ENCODE measurements around the gene SCRT2.
"Not testable (repeated sequence)": the region's sequence is repeated elsewhere in the genome, so short reads cannot be mapped to it uniquely, and the experiment has no call there.

Gene SCRT2

GRCh38 chr20:699811-700338 is 24.3 kb upstream of the SCRT2 start:
- DNase-seq: peak; percentile 55

GRCh38 chr20:699342-699741 is 23.7 kb upstream of the SCRT2 start:
- no peak for DNase-seq

GRCh38 chr20:698276-698675 is 22.7 kb upstream of the SCRT2 start:
- no peak for DNase-seq

GRCh38 chr20:697826-698225 is 22.2 kb upstream of the SCRT2 start:
- DNase-seq: no peak

- DNase-seq: no peak
Observed at GRCh38 chr20:695165-695866, 19.7 kb upstream of the SCRT2 start.

GRCh38 chr20:694496-694895 is 18.9 kb upstream of the SCRT2 start:
- DNase-seq: no peak

GRCh38 chr20:693786-694185 is 18.2 kb upstream of the SCRT2 start:
- DNase-seq: not testable (repeated sequence)

- no peak for DNase-seq
Observed at GRCh38 chr20:692044-692443, 16.4 kb upstream of the SCRT2 start.

- DNase-seq: no peak
Observed at GRCh38 chr20:689947-690346, 14.3 kb upstream of the SCRT2 start.

- DNase-seq: no peak
Observed at GRCh38 chr20:689348-689747, 13.7 kb upstream of the SCRT2 start.

GRCh38 chr20:688809-689212 is 13.2 kb upstream of the SCRT2 start:
- DNase-seq: no peak

- DNase-seq: no peak
Observed at GRCh38 chr20:687468-688203, 12.0 kb upstream of the SCRT2 start.

GRCh38 chr20:684676-685319 is 9.2 kb upstream of the SCRT2 start:
- DNase-seq: peak; percentile 78

- no peak for DNase-seq
Observed at GRCh38 chr20:682123-682522, 6.5 kb upstream of the SCRT2 start.

- DNase-seq: peak; percentile 65
Observed at GRCh38 chr20:680638-681187, 5.1 kb upstream of the SCRT2 start.

GRCh38 chr20:677957-678356 is 2.4 kb upstream of the SCRT2 start:
- DNase-seq: peak; percentile 38

- DNase-seq: no peak
Observed at GRCh38 chr20:676967-677366, 1.4 kb upstream of the SCRT2 start.

GRCh38 chr20:676315-676937 is 824 bp upstream of the SCRT2 start:
- DNase-seq: no peak

GRCh38 chr20:675033-675452 is 559 bp downstream of the SCRT2 start:
- no peak for DNase-seq

- DNase-seq: no peak
Observed at GRCh38 chr20:673603-674001, 2.0 kb downstream of the SCRT2 start.

GRCh38 chr20:672963-673602 is 2.5 kb downstream of the SCRT2 start:
- no peak for DNase-seq

- DNase-seq: peak; percentile 89
Observed at GRCh38 chr20:671252-672030, 4.2 kb downstream of the SCRT2 start.
